Neuronal stem cell (in vitro differentiated cells): Measurements from ENCODE around the gene GADD45GIP1.

ENCODE experiments used
- DNase-seq: peaks from one replicate; pipeline ENCODE4 v3.0.0-alpha.2; 2013; ENCODE audit warnings: low spot score
- H2AFZ ChIP-seq: one replicate; pipeline ENCODE4 v1.6.1; 2013; ENCODE audit warnings: mild to moderate bottlenecking, low read length, inconsistent platforms
- H2AK5ac ChIP-seq: 2 replicates; pipeline ENCODE4 v1.6.1; 2013; ENCODE audit warnings: low read depth, mild to moderate bottlenecking, inconsistent platforms, low read length, moderate library complexity, mixed read lengths
- H2BK120ac ChIP-seq: 2 replicates; pipeline ENCODE4 v1.6.1; 2013; ENCODE audit warnings: low read depth, mild to moderate bottlenecking, inconsistent platforms, low read length, moderate library complexity, mixed read lengths
- H2BK12ac ChIP-seq: one replicate; pipeline ENCODE4 v1.6.1; 2013; ENCODE audit warnings: low read length, inconsistent platforms
- H2BK15ac ChIP-seq: 2 replicates; pipeline ENCODE4 v1.6.1; 2013; ENCODE audit warnings: mild to moderate bottlenecking, low read length, inconsistent platforms, mixed read lengths
- H2BK5ac ChIP-seq: one replicate; pipeline ENCODE4 v1.6.1; 2013; ENCODE audit warnings: inconsistent platforms, mild to moderate bottlenecking, low read length, moderate library complexity
- H3K14ac ChIP-seq: one replicate; pipeline ENCODE4 v1.6.1; 2013; ENCODE audit warnings: low read length, inconsistent platforms
- H3K18ac ChIP-seq: 2 replicates; pipeline ENCODE4 v1.6.1; 2013; ENCODE audit warnings: low read length, inconsistent platforms
- H3K23ac ChIP-seq: 2 replicates; pipeline ENCODE4 v1.6.1; 2013; ENCODE audit warnings: low read depth, mild to moderate bottlenecking, mixed read lengths, low read length, inconsistent platforms; ENCODE audit not compliant: poor library complexity
- H3K27ac ChIP-seq: replicated peaks from 3 replicates; pipeline ENCODE4 v1.5.1; 2013; ENCODE audit warnings: low read length, inconsistent platforms
- H3K27me3 ChIP-seq, 3 experiments: 2 replicates each; pipeline ENCODE4 v1.6.1; 2013; ENCODE audit warnings: low read length in 3 of 3, mild to moderate bottlenecking in 2 of 3, inconsistent platforms in 1 of 3, low read depth in 1 of 3, mixed read lengths in 1 of 3, moderate library complexity in 1 of 3; ENCODE audit not compliant: control insufficient read depth in 3 of 3, insufficient read depth in 3 of 3
- H3K36me3 ChIP-seq, 2 donors: replicated peaks in 1 of 2; 2 replicates each; pipeline ENCODE4 v1.6.1; 2013; ENCODE audit warnings: low read length in 2 of 2; ENCODE audit not compliant: control insufficient read depth in 2 of 2, insufficient read depth in 2 of 2
- H3K4ac ChIP-seq: 2 replicates; pipeline ENCODE4 v1.6.1; 2013; ENCODE audit warnings: inconsistent platforms, mild to moderate bottlenecking, low read length, moderate library complexity
- H3K4me1 ChIP-seq, 2 donors: 1 replicate in 1 of 2; 2 replicates in 1 of 2; pipeline ENCODE4 v1.6.1; 2013; ENCODE audit warnings: low read length in 2 of 2, low read depth in 1 of 2; ENCODE audit not compliant: control insufficient read depth in 2 of 2, insufficient read depth in 1 of 2
- H3K4me2 ChIP-seq: one replicate; pipeline ENCODE4 v1.6.1; 2013; ENCODE audit warnings: mild to moderate bottlenecking, low read length, inconsistent platforms; ENCODE audit not compliant: insufficient read depth, poor library complexity, severe bottlenecking
- H3K4me3 ChIP-seq, 2 donors: 2 replicates each; pipeline ENCODE4 v1.5.1; 2013; ENCODE audit warnings: low read length in 2 of 2, mild to moderate bottlenecking in 2 of 2, inconsistent platforms in 1 of 2, moderate library complexity in 1 of 2
- H3K79me1 ChIP-seq: one replicate; pipeline ENCODE4 v1.6.1; 2013; ENCODE audit warnings: low read depth, mild to moderate bottlenecking, inconsistent platforms, low read length, moderate library complexity
- H3K9ac ChIP-seq: one replicate; pipeline ENCODE4 v1.6.1; 2013; ENCODE audit warnings: mild to moderate bottlenecking, low read depth, low read length, inconsistent platforms; ENCODE audit not compliant: poor library complexity
- H3K9me3 ChIP-seq, 2 donors: replicated peaks in 1 of 2; 2 replicates each; pipeline versions ENCODE3 to v1.6.1; 2013; ENCODE audit warnings: low read length in 2 of 2, mild to moderate bottlenecking in 2 of 2, inconsistent platforms in 1 of 2, low read depth in 1 of 2, mixed read lengths in 1 of 2, moderate library complexity in 1 of 2; ENCODE audit not compliant: control insufficient read depth in 2 of 2, insufficient read depth in 1 of 2
- H4K8ac ChIP-seq: one replicate; pipeline ENCODE4 v1.6.1; 2013; ENCODE audit warnings: low read depth, mild to moderate bottlenecking, inconsistent platforms, low read length, moderate library complexity
- H4K91ac ChIP-seq: one replicate; pipeline ENCODE4 v1.6.1; 2013; ENCODE audit warnings: low read length, low read depth, mild to moderate bottlenecking, inconsistent platforms; ENCODE audit not compliant: poor library complexity
- WGBS, 2 donors: extraction: QIAGEN DNeasy Blood & Tissue Kit; methylation state at CpG; one replicate each; pipeline ENCODE4 v1.1.7; 2013; ENCODE audit warnings: missing lambda C conversion rate in 2 of 2, mixed read lengths in 1 of 2; ENCODE audit not compliant: insufficient read length in 2 of 2, insufficient replicate concordance in 1 of 2; ENCODE audit errors: extremely low coverage in 2 of 2; 5-methylcytosine and 5-hydroxymethylcytosine counted together

Gene GADD45GIP1

GRCh38 chr19:12974301-12975220, 17.5 kb upstream of the GADD45GIP1 start:
- H2BK5ac ChIP-seq, result peak overlapping the region; percentile 53
- H3K9me3 ChIP-seq, result no peaks in the 10 kb centered on the region
- no peak overlapping the region for H3K27ac ChIP-seq
- no peak overlapping the region for H4K91ac ChIP-seq
- H3K4me2 ChIP-seq, result no peak overlapping the region
- peak overlapping the region; percentile 81 for H2BK15ac ChIP-seq
- DNase-seq, result no peak
- H3K23ac ChIP-seq, result no peak overlapping the region
- peak overlapping the region; percentile 7 for H2BK12ac ChIP-seq
- H4K8ac ChIP-seq, result no peak overlapping the region
- H3K9ac ChIP-seq, result no peak overlapping the region
- no CpG with 5 or more reads among the region's 19 CpGs for WGBS, 2 donors
- no peaks in the 10 kb centered on the region for H3K36me3 ChIP-seq
- no peak overlapping the region for H2AFZ ChIP-seq
- H2BK120ac ChIP-seq, result no peak overlapping the region
- H3K4me1 ChIP-seq, result no peaks in the 10 kb centered on the region
- peak overlapping the region; percentile 81 for H2AK5ac ChIP-seq
- no peak overlapping the region for H3K4me3 ChIP-seq
- H3K79me1 ChIP-seq, result no peaks in the 10 kb centered on the region
- peaks cover 0 to 41% (median 0%) of the 10 kb centered on the region in 3 experiments for H3K27me3 ChIP-seq
- H3K18ac ChIP-seq, result peak overlapping the region; percentile 28
- H3K4ac ChIP-seq, result no peak overlapping the region
- no peak overlapping the region for H3K14ac ChIP-seq

GRCh38 chr19:12973236-12973635, 16.2 kb upstream of the GADD45GIP1 start:
- Histone ChIP-seq H2BK120ac (no peak overlapping the region), H2AK5ac (no peak overlapping the region), H2BK15ac (no peak overlapping the region), H3K9ac (no peak overlapping the region), H3K4me1 (no peaks in the 10 kb centered on the region), H2BK5ac (no peak overlapping the region), H3K4me3 (no peak overlapping the region), H3K14ac (peak overlapping the region; percentile 84), H2BK12ac (no peak overlapping the region), H3K27ac (no peak overlapping the region), H3K4me2 (no peak overlapping the region), H3K79me1 (no peaks in the 10 kb centered on the region), H3K18ac (no peak overlapping the region), H4K8ac (no peak overlapping the region), H2AFZ (no peak overlapping the region), H3K9me3 (no peaks in the 10 kb centered on the region), H4K91ac (peak overlapping the region; percentile 94), H3K36me3 (no peaks in the 10 kb centered on the region), H3K23ac (no peak overlapping the region), H3K4ac (no peak overlapping the region), H3K27me3 (peaks cover 0 to 46% (median 0%) of the 10 kb centered on the region in 3 experiments)
- no CpG with 5 or more reads among the region's 16 CpGs for WGBS, 2 donors
- DNase-seq, result no peak

GRCh38 chr19:12970070-12970820, 13.2 kb upstream of the GADD45GIP1 start:
- Histone ChIP-seq H2AFZ (no peak overlapping the region), H3K9ac (no peak overlapping the region), H3K36me3 (no peaks in the 10 kb centered on the region), H2BK5ac (no peak overlapping the region), H2BK12ac (no peak overlapping the region), H4K8ac (no peak overlapping the region), H3K9me3 (no peaks in the 10 kb centered on the region), H3K4me3 (no peak overlapping the region), H3K4ac (no peak overlapping the region), H3K27me3 (peaks cover 0 to 36% (median 0%) of the 10 kb centered on the region in 3 experiments), H3K79me1 (no peaks in the 10 kb centered on the region), H2BK15ac (no peak overlapping the region), H2BK120ac (no peak overlapping the region), H3K4me1 (peaks cover 0 to 3% of the 10 kb centered on the region in 2 donors), H2AK5ac (no peak overlapping the region), H3K4me2 (no peak overlapping the region), H3K23ac (no peak overlapping the region), H3K18ac (no peak overlapping the region), H3K27ac (no peak overlapping the region), H3K14ac (no peak overlapping the region), H4K91ac (no peak overlapping the region)
- no CpG with 5 or more reads among the region's 7 CpGs for WGBS, 2 donors
- DNase-seq, result no peak
